RWPE1 (cell line): ENCODE data around the gene CCL26.

ENCODE experiments used
- CTCF ChIA-PET: fragments of 350-600 bp; sonication (Branson Sonifier 250); formaldehyde crosslinking; extraction: SDS; loops from one replicate; lab custom pipeline; 2021; lab: Yijun Ruan, JAX
- POLR2A ChIA-PET: fragments of 400-600 bp; formaldehyde crosslinking; extraction: SDS; loops from one replicate; lab custom pipeline; 2020; ENCODE audit warnings: antibody characterized with exemption; ENCODE audit not compliant: low non-redundant PET; lab: Yijun Ruan, JAX
- DNase-seq: peaks from one replicate; pipeline ENCODE4 v3.0.0; 2012; ENCODE audit warnings: low spot score
- H3K27ac ChIP-seq: fragments of 450-650 bp; 2 replicates; pipeline ENCODE4 v1.5.1; 2017
- TF ChIP-seq, protein P1 (sequence below): fragments of 450-650 bp; conservative IDR thresholded peaks from 2 replicates; pipeline ENCODE4 v1.5.1; 2017; ENCODE audit warnings: low read depth, mild to moderate bottlenecking

The CCL26 gene

DNA sequence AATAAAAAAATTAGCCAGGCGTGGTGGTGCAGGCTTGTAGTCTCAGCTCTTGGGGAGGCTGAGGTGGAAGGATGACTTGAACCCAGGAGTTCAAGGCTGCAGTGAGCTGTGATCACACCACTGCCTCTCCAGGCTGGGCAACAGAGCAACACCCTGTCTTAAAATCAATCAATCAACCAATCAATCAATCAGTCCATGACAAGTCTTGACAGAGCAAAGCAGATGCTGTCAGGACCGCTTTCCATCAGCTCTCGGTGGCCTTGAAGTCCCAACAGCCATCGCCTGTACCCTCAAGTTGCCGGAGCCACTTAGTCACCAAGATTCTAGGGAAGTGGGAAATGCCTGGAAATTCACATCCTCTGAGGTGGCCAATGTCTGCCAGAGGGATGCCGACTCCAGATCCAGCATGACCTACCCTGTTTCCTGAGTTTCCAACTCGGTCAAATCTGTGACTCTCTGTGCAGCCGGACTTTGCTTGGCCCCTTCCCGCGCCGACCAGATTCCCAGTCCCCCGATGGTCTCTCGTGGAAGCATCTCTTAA, 42.5 kb upstream of the CCL26 start:
- TF ChIP-seq, protein P1, sequence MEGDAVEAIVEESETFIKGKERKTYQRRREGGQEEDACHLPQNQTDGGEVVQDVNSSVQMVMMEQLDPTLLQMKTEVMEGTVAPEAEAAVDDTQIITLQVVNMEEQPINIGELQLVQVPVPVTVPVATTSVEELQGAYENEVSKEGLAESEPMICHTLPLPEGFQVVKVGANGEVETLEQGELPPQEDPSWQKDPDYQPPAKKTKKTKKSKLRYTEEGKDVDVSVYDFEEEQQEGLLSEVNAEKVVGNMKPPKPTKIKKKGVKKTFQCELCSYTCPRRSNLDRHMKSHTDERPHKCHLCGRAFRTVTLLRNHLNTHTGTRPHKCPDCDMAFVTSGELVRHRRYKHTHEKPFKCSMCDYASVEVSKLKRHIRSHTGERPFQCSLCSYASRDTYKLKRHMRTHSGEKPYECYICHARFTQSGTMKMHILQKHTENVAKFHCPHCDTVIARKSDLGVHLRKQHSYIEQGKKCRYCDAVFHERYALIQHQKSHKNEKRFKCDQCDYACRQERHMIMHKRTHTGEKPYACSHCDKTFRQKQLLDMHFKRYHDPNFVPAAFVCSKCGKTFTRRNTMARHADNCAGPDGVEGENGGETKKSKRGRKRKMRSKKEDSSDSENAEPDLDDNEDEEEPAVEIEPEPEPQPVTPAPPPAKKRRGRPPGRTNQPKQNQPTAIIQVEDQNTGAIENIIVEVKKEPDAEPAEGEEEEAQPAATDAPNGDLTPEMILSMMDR: no peak
- no peak overlapping the region for H3K27ac ChIP-seq
- DNase-seq: no peak
- POLR2A ChIA-PET: no interaction called here
- CTCF ChIA-PET: no interaction called here

DNA sequence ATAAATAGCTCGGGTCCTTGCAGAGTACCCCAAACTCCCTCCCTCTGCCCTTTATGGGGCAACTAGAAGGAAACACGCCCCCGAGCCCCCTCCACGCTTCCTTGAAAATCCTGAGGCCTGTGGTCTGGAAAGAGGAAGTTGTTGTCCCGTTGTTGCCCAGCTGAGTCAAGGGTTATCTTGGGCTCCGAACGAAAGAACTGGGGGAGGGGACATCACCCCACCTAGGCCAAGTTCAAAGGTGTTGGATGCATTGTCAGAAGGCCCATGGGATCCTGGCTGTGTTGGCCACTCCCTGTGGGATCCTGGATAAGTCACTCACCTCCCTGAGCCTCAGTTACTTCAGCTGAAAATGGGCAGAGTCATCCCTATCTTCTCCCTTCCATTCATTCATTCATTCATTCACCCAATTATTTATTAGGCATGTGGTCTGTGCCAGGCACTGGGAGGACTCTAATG, 41.8 kb upstream of the CCL26 start, which contains the start of gene CCL24:
CCL24 (minus strand) TSS at position 26 of the 456 bp plus-strand sequence. CDS start 91 bp downstream, outside the sequence.
- CTCF ChIA-PET: no interaction called here
- DNase-seq: no peak
- TF ChIP-seq, protein P1: no peak
- POLR2A ChIA-PET: no interaction called here
- H3K27ac ChIP-seq: no peak within 1 kb of the TSS

DNA sequence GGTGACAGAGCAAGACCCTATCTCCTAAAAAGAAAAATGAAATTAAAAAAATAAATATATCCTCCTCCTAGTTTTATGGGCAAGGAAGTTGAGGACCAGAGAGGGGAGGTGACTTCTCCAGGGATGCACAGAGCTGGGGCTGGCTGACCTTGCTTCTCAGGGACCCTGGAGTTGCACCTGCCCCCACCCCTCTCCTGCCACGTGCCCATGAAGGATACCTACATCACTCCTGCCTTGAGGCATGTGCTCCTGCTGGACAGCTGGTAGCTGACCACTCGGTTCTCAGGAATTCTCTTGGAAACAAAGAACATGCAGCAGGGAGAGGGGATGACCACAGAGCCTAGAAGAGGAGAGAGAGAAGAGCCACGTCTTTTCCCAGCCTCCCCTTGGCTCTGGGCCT, 41.1 kb upstream of the CCL26 start:
- no peak for DNase-seq
- ChIA-PET POLR2A (no interaction called here), CTCF (interaction anchor here (0.6 kb wide), 2 partner anchors 208 to 590 kb away, joined by 3 to 5 read pairs; no protein-coding TSS in a partner anchor)
- H3K27ac ChIP-seq: no peak overlapping the region
- TF ChIP-seq, protein P1: no peak

DNA sequence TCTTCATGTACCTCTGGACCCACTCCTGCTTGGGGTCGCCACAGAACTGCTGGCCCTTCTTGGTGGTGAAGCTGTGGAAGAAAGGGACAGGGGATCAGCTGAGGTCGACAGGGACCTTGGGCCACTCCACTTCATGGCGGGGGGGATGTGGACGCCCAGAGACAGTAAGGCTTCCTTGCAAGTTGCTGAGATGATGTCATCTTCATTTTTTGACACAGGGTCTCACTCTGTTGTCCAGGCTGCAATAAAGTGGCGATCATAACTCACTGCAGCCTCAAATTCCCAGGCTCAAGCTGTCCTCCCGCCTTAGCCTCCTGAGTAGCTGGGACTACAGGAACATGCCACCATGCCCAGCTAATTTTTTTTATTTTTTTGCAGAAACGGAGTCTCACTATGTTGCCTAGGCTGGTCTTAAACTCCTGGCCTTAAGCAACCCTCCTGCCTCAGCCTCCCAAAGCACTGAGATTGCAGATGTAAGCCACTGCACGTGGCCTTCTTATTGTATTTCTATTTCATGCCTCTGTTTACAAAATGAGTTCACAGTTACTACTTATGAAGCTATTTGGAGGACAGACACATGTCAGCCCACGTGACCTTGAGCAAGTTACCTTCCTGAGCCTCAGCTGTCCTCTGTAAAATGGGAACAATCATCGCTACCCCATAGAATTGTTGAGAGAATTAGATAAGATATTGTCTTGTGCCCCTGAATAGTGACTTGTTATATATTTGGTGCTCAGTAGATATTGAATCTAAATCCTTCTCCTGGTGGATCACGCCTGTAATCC, 40.1 kb upstream of the CCL26 start:
- CTCF ChIA-PET: interaction anchor here (0.6 kb wide), 1 partner anchor 591 kb away, joined by 5 read pairs; no protein-coding TSS in a partner anchor
- TF ChIP-seq, protein P1: no peak
- no peak overlapping the region for H3K27ac ChIP-seq
- DNase-seq: no peak
- POLR2A ChIA-PET: no interaction called here

DNA sequence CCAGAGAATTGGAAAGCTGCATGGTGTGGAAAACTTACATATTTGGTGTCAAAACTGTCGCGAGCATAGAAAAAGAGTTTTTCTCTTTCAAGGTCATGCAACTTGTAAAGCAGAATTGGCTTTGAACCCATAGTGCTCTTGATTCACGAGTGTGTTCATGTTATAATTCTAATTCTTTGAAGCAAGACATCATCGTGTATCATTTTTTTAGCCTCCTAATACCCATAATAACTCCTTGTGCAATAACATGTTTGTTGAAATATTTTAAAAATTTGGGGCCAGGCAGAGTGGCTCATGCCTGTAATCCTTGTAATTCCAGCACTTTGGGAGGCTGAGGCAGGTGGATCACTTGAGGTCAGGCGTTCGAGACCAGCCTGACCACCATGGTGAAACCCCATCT, 37.4 kb upstream of the CCL26 start:
- CTCF ChIA-PET: interaction anchor here (0.7 kb wide), 1 partner anchor 42 kb away, joined by 5 read pairs; no protein-coding TSS in a partner anchor
- H3K27ac ChIP-seq: no peak overlapping the region
- TF ChIP-seq, protein P1: no peak
- POLR2A ChIA-PET: no interaction called here
- no peak for DNase-seq

DNA sequence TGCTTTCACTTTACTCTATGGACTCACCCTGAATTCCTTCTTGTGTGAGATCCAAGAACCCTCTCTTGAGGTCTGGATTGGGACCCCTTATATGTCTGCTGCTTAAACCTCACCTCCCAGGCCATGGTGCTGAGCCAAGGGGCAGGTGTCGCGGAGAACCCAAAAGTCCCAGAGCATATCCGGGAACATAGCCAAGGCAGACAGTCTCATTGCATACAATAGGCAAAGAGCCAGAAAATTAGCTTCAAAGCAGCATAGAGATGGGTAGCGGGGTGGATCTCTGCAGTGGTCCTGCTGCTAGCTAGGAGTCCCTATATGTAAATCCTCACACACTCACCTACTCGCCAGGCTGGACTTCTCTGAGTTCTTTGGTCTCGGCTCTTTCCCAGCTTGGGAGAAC, 36.1 kb upstream of the CCL26 start:
- H3K27ac ChIP-seq: no peak overlapping the region
- POLR2A ChIA-PET: no interaction called here
- CTCF ChIA-PET: no interaction called here
- TF ChIP-seq, protein P1: no peak
- no peak for DNase-seq
